BE2C (cell line): ENCODE results near the gene JAZF1.

Experiments
- DNase-seq: peaks from one replicate; pipeline ENCODE4 v3.0.0-alpha.2; 2020
- H3K27me3 ChIP-seq: fragments of 250-450 bp; sonication (Bioruptor Pico); 2 replicates; pipeline ENCODE4 v1.5.1; 2020; ENCODE audit warnings: mild to moderate bottlenecking
- H3K36me3 ChIP-seq: fragments of 250-450 bp; sonication (Bioruptor Pico); 2 replicates; pipeline ENCODE4 v1.5.1; 2020; ENCODE audit warnings: mild to moderate bottlenecking
- H3K4me1 ChIP-seq: fragments of 250-450 bp; sonication (Bioruptor Pico); 2 replicates; pipeline ENCODE4 v1.5.1; 2020
- H3K4me3 ChIP-seq: 2 replicates; pipeline ENCODE4 v1.5.1; 2011; ENCODE audit warnings: low read depth, low read length
- H3K9me3 ChIP-seq: fragments of 250-450 bp; sonication (Bioruptor Pico); 2 replicates; pipeline ENCODE4 v1.5.1; 2020
- TF ChIP-seq, protein P1 (sequence below): IDR thresholded peaks from 2 replicates; pipeline ENCODE4 v1.5.1; 2012; ENCODE audit warnings: mild to moderate bottlenecking, low read depth, low read length

The JAZF1 gene

DNA sequence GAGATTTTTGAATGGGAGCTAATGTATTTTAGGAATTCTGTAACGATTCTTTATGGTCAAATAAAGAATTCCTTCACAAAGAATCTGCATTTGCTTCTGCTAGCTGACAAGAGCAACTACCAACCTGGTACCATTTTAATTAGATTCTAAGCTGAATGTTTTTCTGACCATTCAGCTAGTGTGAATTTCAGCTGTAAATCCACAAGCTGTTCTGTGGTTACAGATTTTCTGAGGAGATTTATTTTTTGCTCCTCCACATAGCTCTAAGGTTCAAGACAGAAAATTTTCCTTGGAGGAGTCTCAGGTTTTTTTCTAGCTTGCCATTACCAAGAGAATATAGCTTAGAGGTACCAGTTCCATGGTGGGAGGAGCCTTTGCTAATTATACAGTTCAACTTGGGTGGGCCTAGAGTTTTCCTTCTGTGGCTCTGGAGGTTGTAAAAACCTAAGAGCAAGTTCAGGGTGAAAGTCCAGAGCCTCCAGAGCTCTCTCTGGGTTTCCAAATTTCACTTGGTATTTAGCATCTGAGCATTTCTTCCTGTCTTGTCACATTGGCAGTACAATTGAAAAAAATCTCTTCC is 120.1 kb downstream of the JAZF1 start:
- no peaks in the 10 kb centered on the region for H3K36me3 ChIP-seq
- DNase-seq = no peak
- H3K27me3 ChIP-seq = no peaks in the 10 kb centered on the region
- peaks cover 10% of the 10 kb centered on the region for H3K4me1 ChIP-seq
- no peak overlapping the region for H3K4me3 ChIP-seq
- no peaks in the 10 kb centered on the region for H3K9me3 ChIP-seq
- TF ChIP-seq, protein P1, sequence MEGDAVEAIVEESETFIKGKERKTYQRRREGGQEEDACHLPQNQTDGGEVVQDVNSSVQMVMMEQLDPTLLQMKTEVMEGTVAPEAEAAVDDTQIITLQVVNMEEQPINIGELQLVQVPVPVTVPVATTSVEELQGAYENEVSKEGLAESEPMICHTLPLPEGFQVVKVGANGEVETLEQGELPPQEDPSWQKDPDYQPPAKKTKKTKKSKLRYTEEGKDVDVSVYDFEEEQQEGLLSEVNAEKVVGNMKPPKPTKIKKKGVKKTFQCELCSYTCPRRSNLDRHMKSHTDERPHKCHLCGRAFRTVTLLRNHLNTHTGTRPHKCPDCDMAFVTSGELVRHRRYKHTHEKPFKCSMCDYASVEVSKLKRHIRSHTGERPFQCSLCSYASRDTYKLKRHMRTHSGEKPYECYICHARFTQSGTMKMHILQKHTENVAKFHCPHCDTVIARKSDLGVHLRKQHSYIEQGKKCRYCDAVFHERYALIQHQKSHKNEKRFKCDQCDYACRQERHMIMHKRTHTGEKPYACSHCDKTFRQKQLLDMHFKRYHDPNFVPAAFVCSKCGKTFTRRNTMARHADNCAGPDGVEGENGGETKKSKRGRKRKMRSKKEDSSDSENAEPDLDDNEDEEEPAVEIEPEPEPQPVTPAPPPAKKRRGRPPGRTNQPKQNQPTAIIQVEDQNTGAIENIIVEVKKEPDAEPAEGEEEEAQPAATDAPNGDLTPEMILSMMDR = no peak

- TF ChIP-seq, protein P1 = no peak
- Histone ChIP-seq H3K9me3 (no peaks in the 10 kb centered on the region), H3K4me1 (peaks cover 9% of the 10 kb centered on the region), H3K27me3 (no peaks in the 10 kb centered on the region), H3K4me3 (no peak overlapping the region), H3K36me3 (no peaks in the 10 kb centered on the region; the same call in 1 of the 2 replicates)
- DNase-seq = no peak
Measured at GRCh38 chr7:28055161-28055544, 125.4 kb downstream of the JAZF1 start.

GRCh38 chr7:28054531-28055160 is 125.9 kb downstream of the JAZF1 start:
- TF ChIP-seq, protein P1 = no peak
- no peak overlapping the region for H3K4me3 ChIP-seq

DNA sequence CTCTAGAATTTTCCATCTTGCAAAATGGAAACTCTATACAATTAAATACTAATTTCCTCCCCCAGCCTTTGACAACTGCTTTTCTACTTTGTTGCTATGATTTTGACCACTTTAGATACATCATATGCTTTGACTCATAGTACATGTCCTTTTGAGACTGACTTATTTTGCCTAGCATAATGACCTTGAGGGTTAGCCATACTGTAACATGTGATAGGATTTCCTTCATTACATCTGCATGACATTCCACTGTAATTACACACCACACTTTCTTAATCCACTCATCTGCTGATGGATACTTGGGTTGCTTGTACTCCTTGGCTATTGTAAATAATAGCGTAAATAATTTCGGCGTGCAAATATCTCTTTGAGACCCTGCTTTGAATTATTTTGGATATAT is 127.7 kb downstream of the JAZF1 start:
- H3K4me3 ChIP-seq = no peak overlapping the region
- no peaks in the 10 kb centered on the region for H3K9me3 ChIP-seq
- H3K36me3 ChIP-seq = no peaks in the 10 kb centered on the region; the same call in 1 of the 2 replicates
- DNase-seq = no peak
- TF ChIP-seq, protein P1 = no peak
- H3K27me3 ChIP-seq = no peaks in the 10 kb centered on the region
- H3K4me1 ChIP-seq = peaks cover 9% of the 10 kb centered on the region

More at GRCh38 chr7:28054531-28055160, 125.9 kb downstream of the JAZF1 start:
- no peaks in the 10 kb centered on the region for H3K27me3 ChIP-seq
- peak; percentile 43 for DNase-seq
- H3K9me3 ChIP-seq = no peaks in the 10 kb centered on the region
- peaks cover 9% of the 10 kb centered on the region for H3K4me1 ChIP-seq
- H3K36me3 ChIP-seq = no peaks in the 10 kb centered on the region; the same call in 1 of the 2 replicates

DNA sequence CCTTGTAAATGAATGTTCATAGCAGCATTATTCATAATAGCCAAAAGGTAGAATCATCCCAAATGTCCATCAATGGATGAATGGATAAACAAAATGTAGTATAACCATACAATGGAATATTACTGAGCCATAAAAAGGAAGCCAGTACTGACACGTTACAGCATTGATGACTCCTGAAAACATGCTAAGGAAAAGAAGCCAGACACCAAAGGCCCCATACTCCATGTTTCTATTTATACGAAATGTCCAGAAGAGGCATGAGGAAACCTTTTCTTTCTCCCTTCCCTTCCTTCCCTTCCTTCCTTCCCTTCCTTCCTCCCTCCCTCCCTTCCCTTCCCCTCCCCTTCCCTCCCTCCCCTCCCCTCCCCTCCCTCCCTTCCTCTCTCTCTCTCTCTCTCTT is 131.9 kb downstream of the JAZF1 start:
- no peak for DNase-seq
- Histone ChIP-seq H3K4me3 (no peak overlapping the region), H3K36me3 (no peaks in the 10 kb centered on the region; the same call in 1 of the 2 replicates), H3K27me3 (no peaks in the 10 kb centered on the region), H3K4me1 (no peaks in the 10 kb centered on the region), H3K9me3 (no peaks in the 10 kb centered on the region)
- TF ChIP-seq, protein P1 = no peak

DNA sequence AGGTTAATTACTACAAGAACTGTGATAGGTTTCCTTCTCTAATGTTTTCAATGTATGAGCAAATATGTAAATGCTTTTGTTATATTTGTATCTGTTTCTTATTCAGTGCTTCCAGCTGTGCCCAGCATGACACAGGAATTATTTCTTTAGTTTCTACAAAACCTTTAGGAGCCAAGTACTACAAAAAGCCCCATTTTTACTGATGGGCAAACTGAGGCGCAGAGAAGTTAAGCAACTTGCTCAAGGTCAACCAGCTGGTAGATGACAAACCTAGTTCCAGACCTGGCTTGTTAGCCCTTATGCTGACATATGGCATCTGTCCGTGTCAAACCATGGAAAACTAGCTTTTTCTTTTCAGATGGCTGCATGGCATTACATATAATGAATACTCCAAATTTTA is 134.6 kb downstream of the JAZF1 start:
- no peaks in the 10 kb centered on the region for H3K9me3 ChIP-seq
- H3K36me3 ChIP-seq = peaks cover 4% of the 10 kb centered on the region; the same call in 1 of the 2 replicates
- no peaks in the 10 kb centered on the region for H3K4me1 ChIP-seq
- no peak for DNase-seq
- H3K27me3 ChIP-seq = no peaks in the 10 kb centered on the region
- no peak overlapping the region for H3K4me3 ChIP-seq
- TF ChIP-seq, protein P1 = no peak
